GM23338 (cell line): Measurements from ENCODE around the gene SLC35D3. TPM values are rescaled to one million over a fixed set of nuclear protein-coding genes. Genes with fewer than 3 reads are reported as not detected.

ENCODE experiments used
- CREB1 ChIP-seq: fragments of 250-450 bp; sonication (Bioruptor Pico); IDR thresholded peaks from 2 replicates; pipeline ENCODE4 v1.5.0; 2020; ENCODE audit warnings: low read depth, mild to moderate bottlenecking, moderate library complexity
- ETS1 ChIP-seq: IDR thresholded peaks from 2 replicates; pipeline ENCODE4 v1.6.1; 2016; ENCODE audit warnings: antibody characterized with exemption
- EZH2phosphoT487 ChIP-seq: fragments of 200-600 bp; sonication (generic); IDR thresholded peaks from one replicate; pipeline ENCODE4 v1.8.1; 2018; ENCODE audit warnings: antibody characterized with exemption; ENCODE audit not compliant: unreplicated experiment
- JUNB ChIP-seq: IDR thresholded peaks from one replicate; pipeline ENCODE4 v1.6.1; 2016; ENCODE audit warnings: antibody characterized with exemption; ENCODE audit not compliant: unreplicated experiment
- STAT1 ChIP-seq: IDR thresholded peaks from one replicate; pipeline ENCODE4 v1.6.1; 2016; ENCODE audit warnings: antibody characterized with exemption; ENCODE audit not compliant: unreplicated experiment
- ZNF462 ChIP-seq: fragments of 250-450 bp; sonication (Bioruptor Pico); IDR thresholded peaks from 2 replicates; pipeline ENCODE4 v1.5.0; 2020; ENCODE audit warnings: mild to moderate bottlenecking, moderate library complexity
- polyA plus RNA-seq: library from polyadenylated mRNA; unstranded; fragments of >200 nt; fragmentation: Nextera tagmentation; extraction: Ambion mirVana; gene quantifications from 2 replicates; pipeline ENCODE4 v1.2.1, GENCODE V29; 2016
- total RNA-seq: library from RNA; depleted of rRNA; stranded (reverse); fragments of >200 nt; shearing (Covaris generic); gene quantifications from 2 replicates; pipeline ENCODE4 v1.2.3, GENCODE V29; 2014
- TF ChIP-seq, protein P1 (sequence below), 2 experiments: fragments of 200-600 bp in 1 of 2; sonication (generic) in 1 of 2; conservative IDR thresholded peaks; 2 replicates each; pipeline versions ENCODE4 v1.5.1 to v1.6.1; 2016 to 2017; ENCODE audit warnings: antibody characterized with exemption in 2 of 2, low read depth in 2 of 2, mild to moderate bottlenecking in 2 of 2, moderate library complexity in 1 of 2

SLC35D3 gene
- total and polyA plus RNA-seq, 2 experiments from 2014 or later, result 0.59 to 1.6 TPM

GRCh38 chr6:136964398-136964797 lies 42.3 kb downstream of the SLC35D3 start (continued):
- no peak for TF ChIP-seq ZNF462 (CRISPR knock-in tag)
- TF ChIP-seq STAT1, result no peak
- TF ChIP-seq JUNB, result no peak
- TF ChIP-seq CREB1 (CRISPR knock-in tag), result no peak
- TF ChIP-seq, protein P1, sequence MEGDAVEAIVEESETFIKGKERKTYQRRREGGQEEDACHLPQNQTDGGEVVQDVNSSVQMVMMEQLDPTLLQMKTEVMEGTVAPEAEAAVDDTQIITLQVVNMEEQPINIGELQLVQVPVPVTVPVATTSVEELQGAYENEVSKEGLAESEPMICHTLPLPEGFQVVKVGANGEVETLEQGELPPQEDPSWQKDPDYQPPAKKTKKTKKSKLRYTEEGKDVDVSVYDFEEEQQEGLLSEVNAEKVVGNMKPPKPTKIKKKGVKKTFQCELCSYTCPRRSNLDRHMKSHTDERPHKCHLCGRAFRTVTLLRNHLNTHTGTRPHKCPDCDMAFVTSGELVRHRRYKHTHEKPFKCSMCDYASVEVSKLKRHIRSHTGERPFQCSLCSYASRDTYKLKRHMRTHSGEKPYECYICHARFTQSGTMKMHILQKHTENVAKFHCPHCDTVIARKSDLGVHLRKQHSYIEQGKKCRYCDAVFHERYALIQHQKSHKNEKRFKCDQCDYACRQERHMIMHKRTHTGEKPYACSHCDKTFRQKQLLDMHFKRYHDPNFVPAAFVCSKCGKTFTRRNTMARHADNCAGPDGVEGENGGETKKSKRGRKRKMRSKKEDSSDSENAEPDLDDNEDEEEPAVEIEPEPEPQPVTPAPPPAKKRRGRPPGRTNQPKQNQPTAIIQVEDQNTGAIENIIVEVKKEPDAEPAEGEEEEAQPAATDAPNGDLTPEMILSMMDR (conservative IDR thresholded peaks at IDR 0.05; ENCODE audit: low read depth in 2 of 2), result no peak
- no peak for TF ChIP-seq EZH2phosphoT487
- TF ChIP-seq ETS1, result no peak
